Panc1 (cell line): ENCODE measurements around the gene PBOV1.

ENCODE experiments used
- POLR2AphosphoS5 ChIP-seq: IDR thresholded peaks from 2 replicates; pipeline ENCODE4 v1.6.1; 2012; ENCODE audit warnings: mild to moderate bottlenecking, low read depth, low read length, moderate library complexity
- SIN3A ChIP-seq: IDR thresholded peaks from 2 replicates; pipeline ENCODE4 v1.6.1; 2012; ENCODE audit warnings: low read depth, mild to moderate bottlenecking, low read length, moderate library complexity, borderline replicate concordance; ENCODE audit not compliant: insufficient read depth
- TCF7L2 ChIP-seq: IDR thresholded peaks from 2 replicates; pipeline ENCODE4 v1.6.1; 2011; ENCODE audit warnings: mild to moderate bottlenecking, low read depth, low read length, inconsistent platforms
- TF ChIP-seq, protein P1 (sequence below): fragments of 450-650 bp; IDR thresholded peaks from 2 replicates; pipeline ENCODE4 v1.5.1; 2017; ENCODE audit warnings: mild to moderate bottlenecking
- TF ChIP-seq, protein P2 (sequence below), 2 experiments: IDR thresholded peaks; 2 replicates each; pipeline ENCODE4 v1.6.1; 2011 to 2012; ENCODE audit warnings: low read depth in 2 of 2, control low read depth in 1 of 2, low read length in 1 of 2, mild to moderate bottlenecking in 1 of 2, moderate library complexity in 1 of 2; ENCODE audit not compliant: insufficient read depth in 1 of 2

DNA sequence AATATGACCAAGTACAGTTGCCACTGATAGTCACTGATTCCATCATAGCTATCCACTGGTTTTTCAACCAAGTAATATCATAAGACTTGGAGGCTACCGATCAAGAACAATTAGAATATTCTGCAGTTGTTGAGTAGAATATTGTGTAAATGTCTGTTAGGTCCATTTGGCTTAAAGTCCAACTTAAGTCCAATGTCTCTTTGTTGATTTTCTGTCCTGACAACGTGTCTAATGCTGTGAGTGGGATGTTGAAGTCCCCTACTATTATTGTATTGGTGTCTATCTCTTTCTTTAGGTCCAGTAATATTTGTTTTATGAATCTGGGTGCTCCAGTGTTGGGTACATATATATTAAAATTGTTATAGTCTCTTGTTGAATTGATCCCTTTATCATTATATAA lies 42.7 kb downstream of the PBOV1 start:
- TF ChIP-seq SIN3A (no peak), POLR2AphosphoS5 (no peak), TCF7L2 (no peak)
- TF ChIP-seq, protein P1, sequence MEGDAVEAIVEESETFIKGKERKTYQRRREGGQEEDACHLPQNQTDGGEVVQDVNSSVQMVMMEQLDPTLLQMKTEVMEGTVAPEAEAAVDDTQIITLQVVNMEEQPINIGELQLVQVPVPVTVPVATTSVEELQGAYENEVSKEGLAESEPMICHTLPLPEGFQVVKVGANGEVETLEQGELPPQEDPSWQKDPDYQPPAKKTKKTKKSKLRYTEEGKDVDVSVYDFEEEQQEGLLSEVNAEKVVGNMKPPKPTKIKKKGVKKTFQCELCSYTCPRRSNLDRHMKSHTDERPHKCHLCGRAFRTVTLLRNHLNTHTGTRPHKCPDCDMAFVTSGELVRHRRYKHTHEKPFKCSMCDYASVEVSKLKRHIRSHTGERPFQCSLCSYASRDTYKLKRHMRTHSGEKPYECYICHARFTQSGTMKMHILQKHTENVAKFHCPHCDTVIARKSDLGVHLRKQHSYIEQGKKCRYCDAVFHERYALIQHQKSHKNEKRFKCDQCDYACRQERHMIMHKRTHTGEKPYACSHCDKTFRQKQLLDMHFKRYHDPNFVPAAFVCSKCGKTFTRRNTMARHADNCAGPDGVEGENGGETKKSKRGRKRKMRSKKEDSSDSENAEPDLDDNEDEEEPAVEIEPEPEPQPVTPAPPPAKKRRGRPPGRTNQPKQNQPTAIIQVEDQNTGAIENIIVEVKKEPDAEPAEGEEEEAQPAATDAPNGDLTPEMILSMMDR, result no peak
- TF ChIP-seq, protein P2, sequence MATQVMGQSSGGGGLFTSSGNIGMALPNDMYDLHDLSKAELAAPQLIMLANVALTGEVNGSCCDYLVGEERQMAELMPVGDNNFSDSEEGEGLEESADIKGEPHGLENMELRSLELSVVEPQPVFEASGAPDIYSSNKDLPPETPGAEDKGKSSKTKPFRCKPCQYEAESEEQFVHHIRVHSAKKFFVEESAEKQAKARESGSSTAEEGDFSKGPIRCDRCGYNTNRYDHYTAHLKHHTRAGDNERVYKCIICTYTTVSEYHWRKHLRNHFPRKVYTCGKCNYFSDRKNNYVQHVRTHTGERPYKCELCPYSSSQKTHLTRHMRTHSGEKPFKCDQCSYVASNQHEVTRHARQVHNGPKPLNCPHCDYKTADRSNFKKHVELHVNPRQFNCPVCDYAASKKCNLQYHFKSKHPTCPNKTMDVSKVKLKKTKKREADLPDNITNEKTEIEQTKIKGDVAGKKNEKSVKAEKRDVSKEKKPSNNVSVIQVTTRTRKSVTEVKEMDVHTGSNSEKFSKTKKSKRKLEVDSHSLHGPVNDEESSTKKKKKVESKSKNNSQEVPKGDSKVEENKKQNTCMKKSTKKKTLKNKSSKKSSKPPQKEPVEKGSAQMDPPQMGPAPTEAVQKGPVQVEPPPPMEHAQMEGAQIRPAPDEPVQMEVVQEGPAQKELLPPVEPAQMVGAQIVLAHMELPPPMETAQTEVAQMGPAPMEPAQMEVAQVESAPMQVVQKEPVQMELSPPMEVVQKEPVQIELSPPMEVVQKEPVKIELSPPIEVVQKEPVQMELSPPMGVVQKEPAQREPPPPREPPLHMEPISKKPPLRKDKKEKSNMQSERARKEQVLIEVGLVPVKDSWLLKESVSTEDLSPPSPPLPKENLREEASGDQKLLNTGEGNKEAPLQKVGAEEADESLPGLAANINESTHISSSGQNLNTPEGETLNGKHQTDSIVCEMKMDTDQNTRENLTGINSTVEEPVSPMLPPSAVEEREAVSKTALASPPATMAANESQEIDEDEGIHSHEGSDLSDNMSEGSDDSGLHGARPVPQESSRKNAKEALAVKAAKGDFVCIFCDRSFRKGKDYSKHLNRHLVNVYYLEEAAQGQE (IDR thresholded peaks at IDR 0.05; ENCODE audit: insufficient read depth in 1 of 2, low read depth in 2 of 2, low read length in 1 of 2), result no peak
